GM23248 (cell line): ENCODE data around the gene TAPBP.

Experiments used
- EZH2 ChIP-seq: fragments of 200-600 bp; sonication (generic); IDR thresholded peaks from 2 replicates; pipeline ENCODE4 v1.6.1; 2018; ENCODE audit warnings: antibody characterized with exemption, mild to moderate bottlenecking; ENCODE audit not compliant: insufficient read depth, poor library complexity, severe bottlenecking
- EZH2phosphoT487 ChIP-seq: fragments of 200-600 bp; sonication (generic); IDR thresholded peaks from 2 replicates; pipeline ENCODE4 v1.6.1; 2018; ENCODE audit warnings: antibody characterized with exemption, moderate library complexity, mild to moderate bottlenecking, low read depth; ENCODE audit not compliant: insufficient read depth

DNA sequence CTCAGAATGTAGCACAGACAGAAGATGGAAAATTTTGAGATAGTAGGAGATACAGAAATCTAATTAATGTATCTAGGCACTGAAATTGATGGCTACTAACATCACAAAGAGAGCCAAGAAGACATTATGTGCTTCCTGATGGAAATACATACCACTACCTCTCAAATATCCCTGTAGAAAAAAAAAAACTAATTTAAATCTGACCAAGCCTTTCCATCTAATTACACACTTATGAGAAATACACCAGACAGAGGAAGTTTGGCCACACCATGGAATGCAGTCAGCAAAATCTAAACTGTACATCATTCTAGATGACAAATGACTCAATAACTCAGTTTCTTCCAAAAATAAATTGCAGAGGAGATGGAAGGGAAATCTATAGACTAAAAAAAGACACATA is 61.1 kb downstream of the TAPBP start:
- TF ChIP-seq EZH2 (no peak), EZH2phosphoT487 (no peak)
